Measurements from ENCODE around the gene UNC13A. TPM values are rescaled to one million over a fixed set of nuclear protein-coding genes. Genes with fewer than 3 reads are reported as not detected.

Gene UNC13A
- total RNA-seq, 1 experiment from 2014 or later = 22.2 TPM

- H4K20me1 ChIP-seq (ENCODE audit: control insufficient read depth, insufficient read depth, insufficient read length) = peaks cover 3% of the 10 kb centered on the region
- no peak overlapping the region for H3K56ac ChIP-seq (ENCODE audit: insufficient read length, low read depth, low read length)
- no peaks in the 10 kb centered on the region for H3K9me3 ChIP-seq (ENCODE audit: control insufficient read depth, low read depth, low read length)
- H2BK5ac ChIP-seq (ENCODE audit: insufficient read length, low read length) = no peak overlapping the region
- H3K4me3 Mint-ChIP-seq = peak overlapping the region; percentile 69 to 79
- no peak overlapping the region for H3K4ac ChIP-seq (ENCODE audit: low read depth, low read length)
- no peak overlapping the region for H3T11ph ChIP-seq (ENCODE audit: low read length)
- H3K27me3 Mint-ChIP-seq (ENCODE audit: low read depth) = peaks cover 6% of the 10 kb centered on the region
- H2AK5ac ChIP-seq (ENCODE audit: insufficient read length, low read length) = no peak overlapping the region
- H2AFZ ChIP-seq (ENCODE audit: low read length) = no peak overlapping the region
- H4K5ac ChIP-seq (ENCODE audit: insufficient read length, low read depth, low read length) = no peak overlapping the region
- H3K36me3 Mint-ChIP-seq (ENCODE audit: insufficient read depth in 1 of 3, low read depth in 3 of 3) = peaks cover 6 to 14% (median 10%) of the 10 kb centered on the region in 3 experiments; a peak in 6 of 7 replicates
- no peak overlapping the region for H3K27ac ChIP-seq (ENCODE audit: insufficient read length, low read depth, low read length)
- no peak overlapping the region for H3K18ac ChIP-seq (ENCODE audit: insufficient read length, low read depth, low read length)
- no peak for TF ChIP-seq CTCF (conservative IDR thresholded peaks at IDR 0.05)
- H2BK20ac ChIP-seq (ENCODE audit: low read depth, low read length, poor library complexity, severe bottlenecking) = no peak overlapping the region
- H3K4me2 ChIP-seq (ENCODE audit: insufficient read depth, insufficient read length, low read length) = peak overlapping the region; percentile 34
- WGBS (ENCODE audit: extremely low coverage, insufficient read length, low lambda C conversion rate) = no CpG with 5 or more reads among the region's 19 CpGs
- H2BK120ac ChIP-seq (ENCODE audit: low read depth, low read length, poor library complexity, severe bottlenecking) = no peak overlapping the region
- H3K4me1 Mint-ChIP-seq = peaks cover 12 to 14% of the 10 kb centered on the region in 2 experiments
- H3K9me3 Mint-ChIP-seq = no peaks in the 10 kb centered on the region
- no peak overlapping the region for H2BK12ac ChIP-seq (ENCODE audit: insufficient read length, low read depth, low read length)
- H3K23ac ChIP-seq (ENCODE audit: insufficient read length, low read depth, low read length) = no peak overlapping the region
- H3K27me3 ChIP-seq (ENCODE audit: insufficient read depth, low read length) = no peaks in the 10 kb centered on the region
- peak overlapping the region in 1 of 3 experiments; percentile 65; a peak in 1 of 7 replicates for H3K27ac Mint-ChIP-seq
- H4K91ac ChIP-seq (ENCODE audit: insufficient read length, low read depth, low read length) = no peak overlapping the region
- DNase-seq = no peak
- no peaks in the 10 kb centered on the region; the same call in 1 of the 2 replicates for H3K4me1 ChIP-seq (ENCODE audit: insufficient read depth, low read length)
- peaks cover 8% of the 10 kb centered on the region for H3K23me2 ChIP-seq (ENCODE audit: insufficient read length, low read depth, low read length, poor library complexity, severe bottlenecking)
- H4K8ac ChIP-seq (replicated peaks; ENCODE audit: insufficient read length, low read depth, low read length) = no peak overlapping the region
- H3K14ac ChIP-seq (ENCODE audit: insufficient read depth, low read length) = no peak overlapping the region
- H3K79me1 ChIP-seq (ENCODE audit: insufficient read depth, low read depth, low read length, poor library complexity, severe bottlenecking) = no peaks in the 10 kb centered on the region
- H3K9ac ChIP-seq (ENCODE audit: extremely low read depth, insufficient read length, low read length) = no peak overlapping the region
- H2BK15ac ChIP-seq (ENCODE audit: low read depth, low read length) = no peak overlapping the region
- no peaks in the 10 kb centered on the region for H3K79me2 ChIP-seq (ENCODE audit: insufficient read depth, low read length)
These were observed 133.1 kb downstream of the UNC13A start for GRCh38 chr19:17554968-17555479.

Data from H9 (cell line).